ENCODE results near the gene UGT1A4.

UGT1A4 gene

GRCh38 chr2:233821196-233821595 is 102.7 kb downstream of the UGT1A4 start:
- Mint-ChIP-seq H3K9me3 (no peaks in the 10 kb centered on the region), H3K27me3 (peaks cover 2% of the 10 kb centered on the region), H3K4me1 (ENCODE audit: low read depth) (peaks cover 8% of the 10 kb centered on the region), H3K36me3 (ENCODE audit: low read depth) (no peaks in the 10 kb centered on the region), H3K27ac (no peak overlapping the region), H3K4me3 (no peak overlapping the region)
- intact Hi-C loops (cut with micrococcal nuclease) = no loop called here

- Mint-ChIP-seq H3K27me3 (peaks cover 2% of the 10 kb centered on the region), H3K27ac (no peak overlapping the region), H3K9me3 (no peaks in the 10 kb centered on the region), H3K36me3 (ENCODE audit: low read depth) (no peaks in the 10 kb centered on the region), H3K4me3 (no peak overlapping the region), H3K4me1 (ENCODE audit: low read depth) (peaks cover 8% of the 10 kb centered on the region)
- intact Hi-C loops (cut with micrococcal nuclease) = no loop called here
Measured at GRCh38 chr2:233821709-233822100, 103.2 kb downstream of the UGT1A4 start.

GRCh38 chr2:233822101-233822771 is 103.7 kb downstream of the UGT1A4 start:
- Mint-ChIP-seq H3K36me3 (ENCODE audit: low read depth) (no peaks in the 10 kb centered on the region), H3K9me3 (no peaks in the 10 kb centered on the region), H3K4me3 (no peak overlapping the region), H3K27ac (no peak overlapping the region), H3K27me3 (peaks cover 2% of the 10 kb centered on the region), H3K4me1 (ENCODE audit: low read depth) (peaks cover 8% of the 10 kb centered on the region)
- intact Hi-C loops (cut with micrococcal nuclease) = no loop called here

All from dendritic cell treated with granulocyte-macrophage colony-stimulating factor and Interleukin-4, amounts not matched to agents 40 ng/mL and 50 ng/mL, for 4 days (primary cell).